WTC11 (cell line): ENCODE results near the gene SLC35D1.

Experiments used
- AFF4 ChIP-seq: sonication (generic); formaldehyde crosslinking; IDR thresholded peaks from 2 replicates; pipeline ENCODE4 v1.8.1; 2023; ENCODE audit warnings: mild to moderate bottlenecking, missing genetic modification reagents, borderline replicate concordance
- USF1 ChIP-seq: sonication (generic); formaldehyde crosslinking; IDR thresholded peaks from 2 replicates; pipeline ENCODE4 v1.8.0; 2022; ENCODE audit warnings: mild to moderate bottlenecking, missing genetic modification reagents

GRCh38 chr1:66996018-66996682 lies 57.8 kb downstream of the SLC35D1 start:
- TF ChIP-seq USF1 (CRISPR knock-in tag): no peak
- no peak for TF ChIP-seq AFF4
